ENCODE results near the gene RNF8. TPM values are rescaled to one million over a fixed set of nuclear protein-coding genes. Genes with fewer than 3 reads are reported as not detected.

RNF8 gene
- total RNA-seq, 1 donor from 2014 or later = 18.3 TPM

DNA sequence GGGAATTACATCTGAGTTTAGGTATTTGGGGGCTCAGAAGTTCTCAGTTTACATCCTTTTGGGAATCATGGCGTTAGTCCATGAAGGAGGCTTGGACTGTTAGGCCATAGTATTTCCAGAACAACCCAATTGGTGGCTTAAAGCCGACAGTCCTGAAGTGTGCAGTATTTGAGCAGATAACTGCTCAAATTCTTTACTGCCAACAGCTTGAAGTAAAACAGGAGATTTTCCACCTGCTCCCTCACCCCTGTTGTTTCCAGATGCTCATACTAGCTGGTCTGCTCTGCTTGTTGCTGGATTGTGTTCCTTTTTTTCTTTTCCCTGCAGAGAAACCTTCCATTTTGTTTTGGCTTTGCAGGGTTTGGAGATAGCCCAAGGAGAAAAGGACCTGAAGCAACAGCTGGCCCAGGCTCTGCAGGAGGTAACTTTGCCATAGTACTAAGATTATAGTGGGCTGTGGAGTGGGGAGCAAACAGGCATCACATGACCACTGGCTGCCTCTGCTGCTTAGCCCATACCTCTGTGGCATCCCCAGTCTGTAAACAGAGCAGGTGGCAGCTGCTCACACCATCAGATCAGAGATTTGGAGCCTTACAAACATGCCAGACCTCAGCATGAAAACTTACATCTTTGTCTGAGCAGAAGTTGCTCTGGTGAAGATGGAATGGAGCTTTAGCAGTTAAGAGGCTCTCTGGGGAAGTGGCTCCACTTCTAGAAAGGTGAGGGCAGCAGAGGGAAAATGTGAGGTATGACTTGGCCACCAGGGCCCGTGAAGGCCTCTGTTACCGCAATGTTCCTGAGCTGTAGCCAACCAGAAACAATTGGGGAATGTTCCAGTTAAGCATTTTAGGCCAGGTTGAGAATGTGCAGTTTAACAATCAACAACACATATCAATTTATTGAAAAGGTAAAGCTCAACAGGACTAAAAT, 17.6 kb downstream of the RNF8 start:
- Mint-ChIP-seq H3K36me3 (ENCODE audit: unreplicated experiment) (peaks cover 25% of the 10 kb centered on the region), H3K27ac (ENCODE audit: unreplicated experiment) (no peak overlapping the region), H3K4me1 (ENCODE audit: unreplicated experiment) (peaks cover 49% of the 10 kb centered on the region), H3K27me3 (ENCODE audit: unreplicated experiment) (no peaks in the 10 kb centered on the region), H3K9me3 (ENCODE audit: unreplicated experiment) (no peaks in the 10 kb centered on the region), H3K4me3 (ENCODE audit: unreplicated experiment) (no peak overlapping the region)
- DNase-seq (ENCODE audit: extremely low spot score, unreplicated experiment) = no peak
- TF ChIP-seq, protein P1, sequence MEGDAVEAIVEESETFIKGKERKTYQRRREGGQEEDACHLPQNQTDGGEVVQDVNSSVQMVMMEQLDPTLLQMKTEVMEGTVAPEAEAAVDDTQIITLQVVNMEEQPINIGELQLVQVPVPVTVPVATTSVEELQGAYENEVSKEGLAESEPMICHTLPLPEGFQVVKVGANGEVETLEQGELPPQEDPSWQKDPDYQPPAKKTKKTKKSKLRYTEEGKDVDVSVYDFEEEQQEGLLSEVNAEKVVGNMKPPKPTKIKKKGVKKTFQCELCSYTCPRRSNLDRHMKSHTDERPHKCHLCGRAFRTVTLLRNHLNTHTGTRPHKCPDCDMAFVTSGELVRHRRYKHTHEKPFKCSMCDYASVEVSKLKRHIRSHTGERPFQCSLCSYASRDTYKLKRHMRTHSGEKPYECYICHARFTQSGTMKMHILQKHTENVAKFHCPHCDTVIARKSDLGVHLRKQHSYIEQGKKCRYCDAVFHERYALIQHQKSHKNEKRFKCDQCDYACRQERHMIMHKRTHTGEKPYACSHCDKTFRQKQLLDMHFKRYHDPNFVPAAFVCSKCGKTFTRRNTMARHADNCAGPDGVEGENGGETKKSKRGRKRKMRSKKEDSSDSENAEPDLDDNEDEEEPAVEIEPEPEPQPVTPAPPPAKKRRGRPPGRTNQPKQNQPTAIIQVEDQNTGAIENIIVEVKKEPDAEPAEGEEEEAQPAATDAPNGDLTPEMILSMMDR (IDR thresholded peaks at IDR 0.05) = no peak

DNA sequence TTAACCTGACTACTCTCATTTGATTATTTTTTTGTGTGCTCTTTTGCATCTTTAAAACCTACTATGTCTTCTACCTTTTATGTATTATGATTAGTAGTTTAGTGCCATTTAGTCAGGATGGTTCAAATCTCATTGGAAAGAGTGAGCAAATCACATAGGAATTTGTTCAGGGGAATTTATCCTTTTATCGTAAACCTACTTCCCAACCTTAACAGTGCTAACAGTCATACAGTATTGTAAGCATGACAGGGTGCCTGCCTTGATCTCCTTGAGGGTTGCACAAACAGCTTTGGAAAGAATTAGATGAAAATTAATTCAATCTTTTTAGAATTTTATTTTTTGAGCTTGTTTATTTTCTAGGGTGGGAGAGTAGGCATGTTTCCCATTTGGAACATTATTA, 18.3 kb downstream of the RNF8 start:
- no peak overlapping the region for H3K27ac Mint-ChIP-seq (ENCODE audit: unreplicated experiment)
- H3K4me1 Mint-ChIP-seq (ENCODE audit: unreplicated experiment) = peaks cover 49% of the 10 kb centered on the region
- H3K9me3 Mint-ChIP-seq (ENCODE audit: unreplicated experiment) = no peaks in the 10 kb centered on the region
- peaks cover 26% of the 10 kb centered on the region for H3K36me3 Mint-ChIP-seq (ENCODE audit: unreplicated experiment)
- no peaks in the 10 kb centered on the region for H3K27me3 Mint-ChIP-seq (ENCODE audit: unreplicated experiment)
- TF ChIP-seq, protein P1 (IDR thresholded peaks at IDR 0.05) = no peak
- no peak for DNase-seq (ENCODE audit: extremely low spot score, unreplicated experiment)
- no peak overlapping the region for H3K4me3 Mint-ChIP-seq (ENCODE audit: unreplicated experiment)

DNA sequence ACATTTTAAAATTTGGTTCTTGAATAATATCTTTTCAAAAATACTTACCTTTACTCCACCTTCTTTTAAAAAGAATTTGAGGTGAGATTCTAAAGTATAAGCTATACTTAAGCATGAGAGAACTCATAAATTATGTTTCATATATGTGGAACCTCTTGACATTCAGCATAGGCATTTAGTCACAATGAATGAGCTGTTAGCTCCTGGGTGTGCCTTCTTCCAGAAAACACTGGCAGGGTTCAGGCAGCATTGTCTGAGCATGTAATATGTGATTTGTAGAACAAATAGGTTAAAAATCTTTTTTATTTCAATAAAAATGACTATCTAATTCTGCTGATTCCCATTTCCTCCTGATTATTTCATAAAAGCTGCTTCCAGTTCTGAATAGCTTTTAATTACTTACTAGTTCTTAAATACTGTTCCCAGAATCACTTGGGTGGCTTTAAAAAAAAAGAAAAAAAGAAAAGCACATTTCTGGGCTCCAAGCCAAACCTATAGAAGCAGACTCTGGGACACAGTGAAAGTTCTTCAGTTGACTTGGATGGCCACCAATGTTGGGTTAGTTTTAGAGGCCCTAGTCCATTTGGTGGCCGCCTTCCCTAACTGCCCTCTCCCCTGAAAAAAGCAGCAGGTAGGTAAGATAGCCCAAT, 20.2 kb downstream of the RNF8 start:
- Mint-ChIP-seq H3K27me3 (ENCODE audit: unreplicated experiment) (no peaks in the 10 kb centered on the region), H3K9me3 (ENCODE audit: unreplicated experiment) (no peaks in the 10 kb centered on the region), H3K36me3 (ENCODE audit: unreplicated experiment) (peaks cover 23% of the 10 kb centered on the region), H3K4me3 (ENCODE audit: unreplicated experiment) (no peak overlapping the region), H3K27ac (ENCODE audit: unreplicated experiment) (no peak overlapping the region), H3K4me1 (ENCODE audit: unreplicated experiment) (peaks cover 47% of the 10 kb centered on the region)
- TF ChIP-seq, protein P1 (IDR thresholded peaks at IDR 0.05) = no peak
- DNase-seq (ENCODE audit: extremely low spot score, unreplicated experiment) = no peak

DNA sequence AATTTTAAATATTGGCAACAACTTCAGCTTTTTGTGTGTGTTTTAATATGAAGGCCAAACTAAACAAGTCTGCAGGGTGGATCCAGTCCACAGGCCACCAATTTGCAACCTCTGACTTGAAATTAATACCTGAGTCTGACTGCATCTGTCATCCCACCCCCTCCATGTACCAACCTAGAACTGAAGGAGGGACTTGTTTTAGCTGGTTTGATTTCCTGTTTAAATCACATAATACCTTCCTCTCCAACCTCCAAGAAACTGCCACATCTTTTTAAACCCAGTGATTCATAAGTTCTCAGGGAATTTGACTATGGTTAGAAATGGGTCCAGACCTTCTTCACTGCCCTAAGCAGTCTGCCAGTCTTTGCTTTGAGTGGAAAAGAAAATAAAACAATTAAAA, 21.6 kb downstream of the RNF8 start:
- no peak overlapping the region for H3K27ac Mint-ChIP-seq (ENCODE audit: unreplicated experiment)
- no peaks in the 10 kb centered on the region for H3K9me3 Mint-ChIP-seq (ENCODE audit: unreplicated experiment)
- no peak for DNase-seq (ENCODE audit: extremely low spot score, unreplicated experiment)
- no peak overlapping the region for H3K4me3 Mint-ChIP-seq (ENCODE audit: unreplicated experiment)
- H3K27me3 Mint-ChIP-seq (ENCODE audit: unreplicated experiment) = no peaks in the 10 kb centered on the region
- H3K4me1 Mint-ChIP-seq (ENCODE audit: unreplicated experiment) = peaks cover 33% of the 10 kb centered on the region
- peaks cover 19% of the 10 kb centered on the region for H3K36me3 Mint-ChIP-seq (ENCODE audit: unreplicated experiment)
- TF ChIP-seq, protein P1 (IDR thresholded peaks at IDR 0.05) = no peak
